ENCODE measurements around the gene FAM20C. TPM values are rescaled to one million over a fixed set of nuclear protein-coding genes. Genes with fewer than 3 reads are reported as not detected.

FAM20C gene
- total RNA-seq, 1 experiment from 2014 or later = 62.6 TPM

GRCh38 chr7:233249-234035 lies 41.1 kb downstream of the FAM20C start:
- Histone ChIP-seq H3K79me2 (ENCODE audit: insufficient read depth, low read length) (peaks cover 4% of the 10 kb centered on the region; the same call in 1 of the 2 replicates), H3K23ac (ENCODE audit: insufficient read length, low read depth, low read length) (no peak overlapping the region), H3K9ac (ENCODE audit: extremely low read depth, insufficient read length, low read length) (no peak overlapping the region), H3K18ac (ENCODE audit: insufficient read length, low read depth, low read length) (no peak overlapping the region), H3K14ac (ENCODE audit: insufficient read depth, low read length) (no peak overlapping the region; the same call in 1 of the 2 replicates), H2BK15ac (ENCODE audit: low read depth, low read length) (no peak overlapping the region), H2BK20ac (ENCODE audit: low read depth, low read length, poor library complexity, severe bottlenecking) (no peak overlapping the region), H3K4ac (ENCODE audit: low read depth, low read length) (no peak overlapping the region), H3K27me3 (ENCODE audit: insufficient read depth, low read length) (no peaks in the 10 kb centered on the region), H3K4me1 (ENCODE audit: insufficient read depth, low read length) (no peaks in the 10 kb centered on the region), H4K5ac (ENCODE audit: insufficient read length, low read depth, low read length) (no peak overlapping the region), H3T11ph (ENCODE audit: low read length) (no peak overlapping the region), H2AFZ (ENCODE audit: low read length) (no peak overlapping the region), H3K23me2 (ENCODE audit: insufficient read length, low read depth, low read length, poor library complexity, severe bottlenecking) (no peaks in the 10 kb centered on the region), H3K79me1 (ENCODE audit: insufficient read depth, low read depth, low read length, poor library complexity, severe bottlenecking) (no peaks in the 10 kb centered on the region), H2BK120ac (ENCODE audit: low read depth, low read length, poor library complexity, severe bottlenecking) (no peak overlapping the region), H2AK5ac (ENCODE audit: insufficient read length, low read length) (no peak overlapping the region), H2BK5ac (ENCODE audit: insufficient read length, low read length) (no peak overlapping the region), H4K20me1 (ENCODE audit: control insufficient read depth, insufficient read depth, insufficient read length) (no peaks in the 10 kb centered on the region), H3K4me2 (ENCODE audit: insufficient read depth, insufficient read length, low read length) (no peak overlapping the region), H3K27ac (ENCODE audit: insufficient read length, low read depth, low read length) (no peak overlapping the region), H3K56ac (ENCODE audit: insufficient read length, low read depth, low read length) (no peak overlapping the region), H2BK12ac (ENCODE audit: insufficient read length, low read depth, low read length) (no peak overlapping the region), H3K9me3 (ENCODE audit: control insufficient read depth, low read depth, low read length) (no peaks in the 10 kb centered on the region), H4K8ac (replicated peaks; ENCODE audit: insufficient read length, low read depth, low read length) (no peak overlapping the region), H4K91ac (ENCODE audit: insufficient read length, low read depth, low read length) (no peak overlapping the region)
- WGBS (ENCODE audit: extremely low coverage, insufficient read length, low lambda C conversion rate) = no CpG with 5 or more reads among the region's 27 CpGs
- TF ChIP-seq CTCF (conservative IDR thresholded peaks at IDR 0.05) = no peak
- no peaks in the 10 kb centered on the region for H3K27me3 Mint-ChIP-seq (ENCODE audit: low read depth)
- peaks cover 0 to 3% of the 10 kb centered on the region in 2 experiments; a peak in 1 of 4 replicates for H3K4me1 Mint-ChIP-seq
- H3K9me3 Mint-ChIP-seq = peaks cover 0 to 3% of the 10 kb centered on the region in 2 experiments; a peak in 1 of 5 replicates
- H3K27ac Mint-ChIP-seq = peak overlapping the region in 1 of 3 experiments; percentile 67; a peak in 2 of 7 replicates
- H3K4me3 Mint-ChIP-seq = no peak overlapping the region; a peak in 1 of 5 replicates
- DNase-seq = no peak
- peaks cover 6 to 25% (median 9%) of the 10 kb centered on the region in 3 experiments for H3K36me3 Mint-ChIP-seq (ENCODE audit: insufficient read depth in 1 of 3, low read depth in 3 of 3)
